Measurements from ENCODE around the gene GALP.

The GALP gene

DNA sequence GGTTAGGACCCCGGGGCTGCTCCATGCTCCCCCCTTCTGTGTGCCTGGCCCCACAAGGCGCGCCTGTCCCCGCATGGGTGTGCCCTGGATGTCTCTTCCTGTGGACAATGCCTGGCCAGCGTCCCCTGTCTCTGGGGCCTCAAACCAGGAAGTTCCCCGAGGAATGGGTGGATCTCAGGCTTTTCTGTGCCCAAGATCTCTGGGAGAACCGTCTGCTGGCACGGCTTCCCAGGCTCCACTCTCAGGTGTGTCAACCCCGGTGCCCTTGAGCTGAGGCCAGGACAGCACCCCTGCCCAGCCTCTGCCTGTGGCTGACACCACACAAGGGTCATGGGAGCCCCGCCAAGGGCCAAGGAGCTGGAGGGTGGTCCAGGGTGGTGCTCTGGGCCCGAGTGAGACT, 19.0 kb upstream of the GALP start:
- no peak for DNase-seq (ENCODE audit: low read depth)
- TF ChIP-seq, protein P1, sequence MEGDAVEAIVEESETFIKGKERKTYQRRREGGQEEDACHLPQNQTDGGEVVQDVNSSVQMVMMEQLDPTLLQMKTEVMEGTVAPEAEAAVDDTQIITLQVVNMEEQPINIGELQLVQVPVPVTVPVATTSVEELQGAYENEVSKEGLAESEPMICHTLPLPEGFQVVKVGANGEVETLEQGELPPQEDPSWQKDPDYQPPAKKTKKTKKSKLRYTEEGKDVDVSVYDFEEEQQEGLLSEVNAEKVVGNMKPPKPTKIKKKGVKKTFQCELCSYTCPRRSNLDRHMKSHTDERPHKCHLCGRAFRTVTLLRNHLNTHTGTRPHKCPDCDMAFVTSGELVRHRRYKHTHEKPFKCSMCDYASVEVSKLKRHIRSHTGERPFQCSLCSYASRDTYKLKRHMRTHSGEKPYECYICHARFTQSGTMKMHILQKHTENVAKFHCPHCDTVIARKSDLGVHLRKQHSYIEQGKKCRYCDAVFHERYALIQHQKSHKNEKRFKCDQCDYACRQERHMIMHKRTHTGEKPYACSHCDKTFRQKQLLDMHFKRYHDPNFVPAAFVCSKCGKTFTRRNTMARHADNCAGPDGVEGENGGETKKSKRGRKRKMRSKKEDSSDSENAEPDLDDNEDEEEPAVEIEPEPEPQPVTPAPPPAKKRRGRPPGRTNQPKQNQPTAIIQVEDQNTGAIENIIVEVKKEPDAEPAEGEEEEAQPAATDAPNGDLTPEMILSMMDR (conservative IDR thresholded peaks at IDR 0.05; ENCODE audit: low read depth, low read length), result no peak
- H3K4me3 ChIP-seq (ENCODE audit: low read length), result no peak overlapping the region

DNA sequence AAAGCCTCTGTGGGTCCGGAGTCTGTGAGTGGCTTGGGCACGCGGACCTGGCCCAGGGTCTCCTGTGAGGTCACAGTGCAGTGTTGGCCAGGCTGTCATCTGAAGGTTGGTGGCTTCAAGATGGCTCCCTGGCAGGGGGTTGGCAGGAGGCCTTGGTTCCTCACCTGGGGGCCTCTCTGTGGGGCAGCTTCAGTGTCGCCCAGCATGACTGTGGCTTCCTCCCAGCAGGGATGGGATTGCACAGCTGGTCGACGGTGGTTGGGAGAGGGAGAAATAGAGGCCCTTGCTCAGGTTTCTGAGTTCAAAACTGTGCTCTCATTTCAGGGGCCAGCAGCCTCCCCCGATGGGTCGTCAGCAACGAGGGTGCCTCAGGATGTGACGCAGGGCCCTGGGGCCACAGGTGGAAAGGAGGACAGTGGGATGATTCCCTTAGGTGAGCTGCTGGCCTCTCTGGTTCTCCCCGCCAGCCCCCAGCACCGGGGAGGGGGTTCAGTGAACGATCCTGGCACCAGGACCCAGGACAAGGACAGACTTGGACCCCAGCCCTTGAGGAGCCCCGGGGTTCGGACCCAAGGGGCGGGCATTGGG, 17.5 kb upstream of the GALP start:
- no peak overlapping the region for H3K4me3 ChIP-seq (ENCODE audit: low read length)
- TF ChIP-seq, protein P1 (conservative IDR thresholded peaks at IDR 0.05; ENCODE audit: low read depth, low read length), result no peak
- no peak for DNase-seq (ENCODE audit: low read depth)

DNA sequence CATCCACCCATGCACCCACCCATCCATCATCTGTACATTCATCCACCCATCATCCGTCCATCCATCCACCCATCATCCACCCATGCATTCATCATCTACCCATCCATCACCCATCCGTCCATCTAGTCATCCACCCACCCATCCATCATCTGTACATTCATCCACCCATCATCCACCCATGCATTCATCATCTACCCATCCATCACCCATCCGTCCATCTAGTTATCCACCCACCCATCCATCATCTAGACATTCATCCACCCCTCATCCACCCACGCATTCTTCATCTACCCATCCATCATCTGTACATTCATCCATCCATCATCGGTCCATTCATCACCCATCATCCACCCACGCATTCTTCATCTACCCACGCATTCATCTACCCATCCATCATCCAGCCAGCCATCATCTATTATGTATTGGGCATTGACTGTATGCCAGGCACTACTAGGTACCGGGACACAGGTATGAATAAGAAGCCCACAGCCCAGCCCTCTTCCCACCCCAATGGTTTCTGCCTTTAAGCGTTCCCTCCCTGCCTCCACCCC, 16.7 kb upstream of the GALP start:
- no peak for DNase-seq (ENCODE audit: low read depth)
- TF ChIP-seq, protein P1 (conservative IDR thresholded peaks at IDR 0.05; ENCODE audit: low read depth, low read length), result no peak
- H3K4me3 ChIP-seq (ENCODE audit: low read length), result no peak overlapping the region

DNA sequence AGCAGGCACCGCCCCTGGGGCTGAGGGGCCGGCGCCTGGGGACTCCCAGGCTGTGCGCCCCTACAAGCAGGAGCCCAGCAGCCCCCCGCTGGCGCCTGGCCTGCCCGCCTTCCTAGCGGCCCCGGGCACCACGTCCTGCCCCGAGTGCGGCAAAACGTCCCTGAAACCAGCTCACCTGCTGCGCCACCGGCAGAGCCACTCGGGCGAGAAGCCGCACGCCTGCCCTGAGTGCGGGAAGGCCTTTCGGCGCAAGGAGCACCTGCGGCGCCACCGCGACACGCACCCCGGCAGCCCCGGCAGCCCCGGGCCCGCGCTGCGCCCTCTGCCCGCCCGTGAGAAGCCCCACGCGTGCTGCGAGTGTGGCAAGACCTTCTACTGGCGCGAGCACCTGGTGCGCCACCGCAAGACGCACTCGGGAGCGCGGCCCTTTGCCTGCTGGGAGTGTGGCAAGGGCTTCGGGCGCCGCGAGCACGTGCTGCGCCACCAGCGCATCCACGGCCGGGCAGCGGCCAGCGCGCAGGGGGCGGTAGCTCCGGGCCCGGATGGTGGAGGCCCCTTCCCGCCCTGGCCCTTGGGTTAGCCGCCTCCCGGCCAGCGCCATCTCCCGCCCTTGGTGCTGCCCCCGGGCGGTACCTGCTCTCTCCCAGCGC, 16.1 kb upstream of the GALP start:
- H3K4me3 ChIP-seq (ENCODE audit: low read length), result no peak overlapping the region
- DNase-seq (ENCODE audit: low read depth), result no peak
- TF ChIP-seq, protein P1 (conservative IDR thresholded peaks at IDR 0.05; ENCODE audit: low read depth, low read length), result no peak

DNA sequence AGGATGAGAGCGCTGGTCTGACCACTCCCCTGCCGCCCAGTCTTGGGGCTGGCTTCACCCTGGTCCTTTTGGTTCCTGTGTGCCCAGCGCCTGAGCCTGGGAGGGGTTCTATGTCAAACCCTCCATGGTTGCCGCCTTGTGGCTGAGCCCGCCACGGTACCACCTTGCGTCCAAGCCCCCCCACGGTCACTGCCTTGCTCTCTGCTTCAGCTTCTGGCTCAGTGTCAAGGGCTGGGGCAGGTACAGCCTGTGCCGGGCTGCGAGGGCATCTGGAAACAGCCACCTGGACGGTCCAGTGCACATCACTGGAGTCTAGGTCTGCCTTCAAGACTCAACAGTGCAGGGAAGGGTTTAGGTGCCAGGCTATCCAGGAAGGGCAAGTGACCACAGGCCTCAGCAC, 14.3 kb upstream of the GALP start:
- H3K4me3 ChIP-seq (ENCODE audit: low read length), result no peak overlapping the region
- TF ChIP-seq, protein P1 (conservative IDR thresholded peaks at IDR 0.05; ENCODE audit: low read depth, low read length), result no peak
- DNase-seq (ENCODE audit: low read depth), result no peak

DNA sequence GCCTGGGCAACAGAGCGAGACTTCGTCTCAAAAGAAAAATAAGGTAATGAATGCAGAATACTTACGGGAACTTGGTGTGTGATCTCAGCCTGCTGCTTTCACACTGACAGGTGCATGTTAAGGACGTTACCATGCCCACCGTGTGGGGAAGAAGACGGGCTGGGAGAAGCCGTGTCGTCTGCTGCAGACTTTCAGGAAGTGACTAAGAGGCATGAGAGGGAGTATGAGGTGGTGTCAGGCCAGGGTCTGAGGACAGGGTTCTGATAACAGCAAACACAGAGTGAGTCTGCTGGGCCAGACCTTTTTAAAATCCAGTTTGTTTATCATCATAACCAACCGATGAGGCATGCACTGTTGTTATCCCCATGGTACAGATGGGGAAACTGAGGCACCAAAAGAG, 13.6 kb upstream of the GALP start:
- no peak overlapping the region for H3K4me3 ChIP-seq (ENCODE audit: low read length)
- DNase-seq (ENCODE audit: low read depth), result no peak
- TF ChIP-seq, protein P1 (conservative IDR thresholded peaks at IDR 0.05; ENCODE audit: low read depth, low read length), result no peak

DNA sequence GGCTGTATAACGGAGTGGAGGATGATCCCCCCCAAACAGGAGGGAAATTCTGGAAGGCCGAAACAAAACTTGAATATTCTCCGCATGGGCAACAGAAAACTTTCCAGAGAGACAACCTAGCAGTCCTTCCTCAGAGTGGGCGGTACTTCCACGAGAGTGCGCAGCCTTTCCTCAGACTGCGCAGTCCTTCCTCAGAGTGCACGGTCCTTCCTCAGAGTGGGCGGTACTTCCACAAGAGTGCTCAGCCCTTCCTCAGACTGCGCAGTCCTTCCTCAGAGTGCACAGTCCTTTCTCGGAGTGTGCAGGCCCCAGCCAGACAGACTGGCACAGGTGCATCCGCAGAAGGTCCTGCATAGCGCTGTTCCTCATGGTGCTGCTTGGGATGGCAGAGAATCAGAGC, 12.7 kb upstream of the GALP start:
- no peak for DNase-seq (ENCODE audit: low read depth)
- no peak overlapping the region for H3K4me3 ChIP-seq (ENCODE audit: low read length)
- TF ChIP-seq, protein P1 (conservative IDR thresholded peaks at IDR 0.05; ENCODE audit: low read depth, low read length), result no peak

Measured in retinal pigment epithelial cell (primary cell).